GM12878 (cell line): Measurements from ENCODE around the gene RORC. TPM values are rescaled to one million over a fixed set of nuclear protein-coding genes. Genes with fewer than 3 reads are reported as not detected.

Source experiments
- BRCA1 ChIP-seq: IDR thresholded peaks from 2 replicates; pipeline ENCODE4 v1.6.1; 2011; ENCODE audit warnings: low read depth, low read length, improper control_type of control experiment
- CBX3 ChIP-seq: fragments of 200-600 bp; sonication (generic); IDR thresholded peaks from 2 replicates; pipeline ENCODE4 v1.6.1; 2016; ENCODE audit warnings: low read depth, borderline replicate concordance
- CEBPB ChIP-seq, 2 experiments: fragments of 150-350 bp in 1 of 2; IDR thresholded peaks; 2 replicates each; pipeline ENCODE4 v1.6.1; 2012 to 2014; ENCODE audit warnings: low read depth in 2 of 2, low read length in 2 of 2, borderline replicate concordance in 1 of 2, inconsistent platforms in 1 of 2
- CHD2 ChIP-seq: IDR thresholded peaks from 2 replicates; pipeline ENCODE4 v1.6.1; 2011; ENCODE audit warnings: low read depth, low read length, improper control_type of control experiment, borderline replicate concordance
- CREB1 ChIP-seq: IDR thresholded peaks from 2 replicates; pipeline ENCODE4 v1.6.1; 2012; ENCODE audit warnings: low read depth, mild to moderate bottlenecking, inconsistent platforms
- E4F1 ChIP-seq: fragments of 450-650 bp; IDR thresholded peaks from 2 replicates; pipeline ENCODE4 v1.6.1; 2018; ENCODE audit warnings: borderline replicate concordance, mild to moderate bottlenecking; ENCODE audit not compliant: partially characterized antibody
- FOS ChIP-seq: IDR thresholded peaks from 3 replicates; pipeline ENCODE4 v1.6.1; 2011; ENCODE audit warnings: borderline replicate concordance; ENCODE audit not compliant: insufficient read length; ENCODE audit errors: extremely low read depth
- GABPA ChIP-seq: IDR thresholded peaks from 2 replicates; pipeline ENCODE4 v1.6.1; 2014; ENCODE audit warnings: antibody characterized with exemption, low read depth, mild to moderate bottlenecking, inconsistent platforms
- HDAC2 ChIP-seq: fragments of 200-600 bp; sonication (generic); IDR thresholded peaks from 2 replicates; pipeline ENCODE4 v1.6.1; 2017
- IKZF2 ChIP-seq, 2 experiments: fragments of 450-650 bp; IDR thresholded peaks; 2 replicates each; pipeline ENCODE4 v1.6.1; 2017; ENCODE audit warnings: mild to moderate bottlenecking in 2 of 2, moderate library complexity in 2 of 2
- IRF3 ChIP-seq: fragments of 450-650 bp; IDR thresholded peaks from 2 replicates; pipeline ENCODE4 v1.6.1; 2014; ENCODE audit warnings: mild to moderate bottlenecking
- MLLT1 ChIP-seq: fragments of 450-650 bp; IDR thresholded peaks from 2 replicates; pipeline ENCODE4 v1.6.1; 2016; ENCODE audit warnings: mild to moderate bottlenecking
- NBN ChIP-seq: fragments of 450-650 bp; IDR thresholded peaks from 2 replicates; pipeline ENCODE4 v1.6.1; 2016
- NKRF ChIP-seq: fragments of 450-650 bp; conservative IDR thresholded peaks from 2 replicates; pipeline ENCODE4 v1.6.1; 2017; ENCODE audit warnings: mild to moderate bottlenecking, moderate library complexity
- POLR2AphosphoS2 ChIP-seq: IDR thresholded peaks from 2 replicates; pipeline ENCODE4 v1.6.1; 2011; ENCODE audit warnings: low read depth, mild to moderate bottlenecking, low read length, improper control_type of control experiment, moderate library complexity
- POLR2AphosphoS5 ChIP-seq: IDR thresholded peaks from 2 replicates; pipeline ENCODE4 v1.6.1; 2011; ENCODE audit warnings: mild to moderate bottlenecking, low read length, inconsistent platforms
- RAD51 ChIP-seq: fragments of 450-650 bp; IDR thresholded peaks from 2 replicates; pipeline ENCODE4 v1.6.1; 2016; ENCODE audit warnings: moderate library complexity, mild to moderate bottlenecking, inconsistent platforms
- RBBP5 ChIP-seq: fragments of 200-600 bp; sonication (generic); conservative IDR thresholded peaks from 2 replicates; pipeline ENCODE4 v1.6.1; 2016
- RELA ChIP-seq: fragments of 450-650 bp; IDR thresholded peaks from 2 replicates; pipeline ENCODE4 v1.8.0; 2014; ENCODE audit warnings: borderline replicate concordance; ENCODE audit not compliant: partially characterized antibody
- SIN3A ChIP-seq: IDR thresholded peaks from 2 replicates; pipeline ENCODE4 v1.6.1; 2012; ENCODE audit warnings: low read depth, low read length, improper control_type of control experiment
- SRF ChIP-seq, 2 experiments: IDR thresholded peaks; 2 replicates each; pipeline ENCODE4 v1.6.1; 2011; ENCODE audit warnings: low read depth in 2 of 2, low read length in 2 of 2, mild to moderate bottlenecking in 1 of 2, moderate library complexity in 1 of 2
- TARDBP ChIP-seq: IDR thresholded peaks from 2 replicates; pipeline ENCODE4 v1.6.1; 2016; ENCODE audit warnings: borderline replicate concordance
- TCF12 ChIP-seq: IDR thresholded peaks from 2 replicates; pipeline ENCODE4 v1.6.1; 2011; ENCODE audit warnings: low read depth, mild to moderate bottlenecking, low read length
- WRNIP1 ChIP-seq: IDR thresholded peaks from 2 replicates; pipeline ENCODE4 v1.6.1; 2011; ENCODE audit warnings: low read depth, low read length, improper control_type of control experiment, borderline replicate concordance
- YBX1 ChIP-seq: fragments of 450-650 bp; IDR thresholded peaks from 2 replicates; pipeline ENCODE4 v1.6.1; 2016; ENCODE audit warnings: antibody characterized with exemption
- polyA plus RNA-seq, 11 experiments: library from polyadenylated mRNA; depleted of rRNA in 4 of 11; unstranded in 6 of 11; stranded (reverse) in 5 of 11; fragments of >200 nt; fragmentation: Nextera tagmentation in 4 of 11; fragmentation: Illumina TruSeq in 1 of 11; extraction: Ambion mirVana in 4 of 11; extraction: Trizol in 1 of 11; gene quantifications; 1 replicate in 1 of 11; 2 replicates in 10 of 11; pipeline versions ENCODE4 v1.2.1 to v1.2.3, GENCODE V29; 2011 to 2016; ENCODE audit warnings: inconsistent platforms in 2 of 11, missing spikeins in 2 of 11, low read depth in 1 of 11
- total RNA-seq, 4 experiments: library from RNA; depleted of rRNA in 3 of 4; stranded (reverse); fragments of >200 nt in 3 of 4; fragmentation: Illumina TruSeq in 1 of 4; extraction: Trizol in 1 of 4; gene quantifications; 2 replicates each; pipeline versions ENCODE4 v1.2.1 to v1.2.3, GENCODE V29; 2013 to 2021

RORC gene
- total and polyA plus RNA-seq, 10 of the 15 experiments (the other 5 are each of a cell fraction or from before 2014, with no cell fraction given), result not detected

GRCh38 chr1:151839457-151840403 is 8.1 kb upstream of the RORC start, which contains the start of gene C2CD4D (continued):
- peak; percentile 39; the same call in 1 of the 2 replicates for TF ChIP-seq NKRF
- no peak for TF ChIP-seq CREB1
- peak; percentile 18; the same call in 1 of the 2 replicates for TF ChIP-seq CHD2
- no peak for TF ChIP-seq TCF12
- peak; percentile 42 to 55; a peak in 3 of 4 replicates for TF ChIP-seq IKZF2 (IDR thresholded peaks at IDR 0.05)
- TF ChIP-seq YBX1, result no peak
- TF ChIP-seq CEBPB (IDR thresholded peaks at IDR 0.05; ENCODE audit: borderline replicate concordance in 1 of 2, low read depth in 2 of 2, low read length in 2 of 2), result no peak
- TF ChIP-seq IRF3, result no peak
- 0 out of 2 replicates have a peak, but pooled peaks have one; percentile 76 for TF ChIP-seq WRNIP1
- no peak for TF ChIP-seq SRF (IDR thresholded peaks at IDR 0.05; ENCODE audit: low read depth in 2 of 2, low read length in 2 of 2)
- no peak for TF ChIP-seq CBX3
- TF ChIP-seq SIN3A, result 0 out of 2 replicates have a peak, but pooled peaks have one; percentile 45
- no peak for TF ChIP-seq FOS
- TF ChIP-seq POLR2AphosphoS2, result no peak
- no peak for TF ChIP-seq RAD51
- no peak for TF ChIP-seq RBBP5
- TF ChIP-seq E4F1, result no peak
- TF ChIP-seq NBN, result peak; percentile 76
- peak; percentile 65 for TF ChIP-seq POLR2AphosphoS5
- no peak for TF ChIP-seq GABPA
- no peak for TF ChIP-seq RELA
- no peak for TF ChIP-seq TARDBP
- no peak for TF ChIP-seq MLLT1
- TF ChIP-seq BRCA1, result no peak
- no peak for TF ChIP-seq HDAC2
